GM12878 (cell line): Measurements from ENCODE around the gene KIAA2012. TPM values are rescaled to one million over a fixed set of nuclear protein-coding genes. Genes with fewer than 3 reads are reported as not detected.
A peak's percentile ranks its signal among the peaks of the same experiment; 100 is the strongest.

ENCODE experiments used
- ASH2L ChIP-seq: fragments of 300-600, 200-600 bp; sonication (generic); IDR thresholded peaks from 2 replicates; pipeline ENCODE4 v1.6.1; 2017; ENCODE audit warnings: low read depth, mild to moderate bottlenecking, borderline replicate concordance
- BACH1 ChIP-seq: fragments of 450-650 bp; IDR thresholded peaks from 2 replicates; pipeline ENCODE4 v1.6.1; 2017; ENCODE audit warnings: mild to moderate bottlenecking, borderline replicate concordance
- CREM ChIP-seq: IDR thresholded peaks from 2 replicates; pipeline ENCODE4 v1.6.1; 2014; ENCODE audit warnings: antibody characterized with exemption, low read depth
- DPF2 ChIP-seq: fragments of 450-650 bp; IDR thresholded peaks from 2 replicates; pipeline ENCODE4 v1.6.1; 2017; ENCODE audit warnings: mild to moderate bottlenecking
- HDAC6 ChIP-seq: fragments of 200-600 bp; sonication (generic); IDR thresholded peaks from one replicate; pipeline ENCODE4 v1.8.0; 2017; ENCODE audit warnings: antibody characterized with exemption; ENCODE audit not compliant: unreplicated experiment
- IKZF1 ChIP-seq: fragments of 450-650 bp; conservative IDR thresholded peaks from 2 replicates; pipeline ENCODE4 v1.6.1; 2017; ENCODE audit warnings: antibody characterized with exemption, mild to moderate bottlenecking
- KAT2A ChIP-seq: conservative IDR thresholded peaks from 2 replicates; pipeline ENCODE4 v1.6.1; 2011; ENCODE audit warnings: low read depth, low read length; ENCODE audit not compliant: control insufficient read depth
- NBN ChIP-seq: fragments of 450-650 bp; IDR thresholded peaks from 2 replicates; pipeline ENCODE4 v1.6.1; 2016
- NFIC ChIP-seq: IDR thresholded peaks from 2 replicates; pipeline ENCODE4 v1.6.1; 2012; ENCODE audit warnings: low read depth, mild to moderate bottlenecking, inconsistent platforms, low read length, moderate library complexity
- NFXL1 ChIP-seq: fragments of 450-650 bp; IDR thresholded peaks from 2 replicates; pipeline ENCODE4 v1.6.1; 2017; ENCODE audit warnings: antibody characterized with exemption, mild to moderate bottlenecking, borderline replicate concordance
- PAX8 ChIP-seq: fragments of 450-650 bp; IDR thresholded peaks from 2 replicates; pipeline ENCODE4 v1.6.1; 2017; ENCODE audit warnings: mild to moderate bottlenecking, moderate library complexity
- SIN3A ChIP-seq: IDR thresholded peaks from 2 replicates; pipeline ENCODE4 v1.6.1; 2012; ENCODE audit warnings: low read depth, low read length, improper control_type of control experiment
- SPI1 ChIP-seq: IDR thresholded peaks from 2 replicates; pipeline ENCODE4 v1.6.1; 2011; ENCODE audit warnings: low read depth, mild to moderate bottlenecking, low read length, moderate library complexity, borderline replicate concordance; ENCODE audit not compliant: insufficient read depth
- SUPT20H ChIP-seq: IDR thresholded peaks from 2 replicates; pipeline ENCODE4 v1.6.1; 2011; ENCODE audit warnings: low read depth, mild to moderate bottlenecking, low read length, moderate library complexity, borderline replicate concordance; ENCODE audit not compliant: control insufficient read depth
- TAF1 ChIP-seq: IDR thresholded peaks from 2 replicates; pipeline ENCODE4 v1.6.1; 2011; ENCODE audit warnings: mild to moderate bottlenecking, low read depth, low read length, borderline replicate concordance
- USF2 ChIP-seq: IDR thresholded peaks from 2 replicates; pipeline ENCODE4 v1.6.1; 2011; ENCODE audit warnings: low read depth, low read length, improper control_type of control experiment, borderline replicate concordance
- ZNF207 ChIP-seq: fragments of 450-650 bp; IDR thresholded peaks from 2 replicates; pipeline ENCODE4 v1.6.1; 2014; ENCODE audit warnings: antibody characterized with exemption, mild to moderate bottlenecking, borderline replicate concordance
- ZNF622 ChIP-seq: fragments of 450-650 bp; IDR thresholded peaks from 2 replicates; pipeline ENCODE4 v1.6.1; 2017; ENCODE audit warnings: mild to moderate bottlenecking, inconsistent platforms
- polyA plus RNA-seq, 11 experiments: library from polyadenylated mRNA; depleted of rRNA in 4 of 11; unstranded in 6 of 11; stranded (reverse) in 5 of 11; fragments of >200 nt; fragmentation: Nextera tagmentation in 4 of 11; fragmentation: Illumina TruSeq in 1 of 11; extraction: Ambion mirVana in 4 of 11; extraction: Trizol in 1 of 11; gene quantifications; 1 replicate in 1 of 11; 2 replicates in 10 of 11; pipeline versions ENCODE4 v1.2.1 to v1.2.3, GENCODE V29; 2011 to 2016; ENCODE audit warnings: inconsistent platforms in 2 of 11, missing spikeins in 2 of 11, low read depth in 1 of 11
- total RNA-seq, 4 experiments: library from RNA; depleted of rRNA in 3 of 4; stranded (reverse); fragments of >200 nt in 3 of 4; fragmentation: Illumina TruSeq in 1 of 4; extraction: Trizol in 1 of 4; gene quantifications; 2 replicates each; pipeline versions ENCODE4 v1.2.1 to v1.2.3, GENCODE V29; 2013 to 2021
- TF ChIP-seq, protein P1 (sequence below): fragments of 150-350 bp; IDR thresholded peaks from 2 replicates; pipeline ENCODE4 v1.6.1; 2016; ENCODE audit warnings: low read depth, low read length
- TF ChIP-seq, protein P2 (sequence below): IDR thresholded peaks from 2 replicates; pipeline ENCODE4 v1.6.1; 2011; ENCODE audit warnings: low read depth, mild to moderate bottlenecking, low read length, moderate library complexity, borderline replicate concordance; ENCODE audit errors: extremely low read depth
- TF ChIP-seq, protein P3 (sequence below): fragments of 450-650 bp; IDR thresholded peaks from 2 replicates; pipeline ENCODE4 v1.6.1; 2017; ENCODE audit warnings: mild to moderate bottlenecking, low read depth, inconsistent platforms; ENCODE audit not compliant: poor library complexity, severe bottlenecking

The KIAA2012 gene
- total and polyA plus RNA-seq, 10 of the 15 experiments (the other 5 are each of a cell fraction or from before 2014, with no cell fraction given) = 0.03 TPM; not detected in 9

GRCh38 chr2:202033317-202034248 is 39.5 kb upstream of the KIAA2012 start, which contains the start of gene FZD7 (continued):
- TF ChIP-seq, protein P1, sequence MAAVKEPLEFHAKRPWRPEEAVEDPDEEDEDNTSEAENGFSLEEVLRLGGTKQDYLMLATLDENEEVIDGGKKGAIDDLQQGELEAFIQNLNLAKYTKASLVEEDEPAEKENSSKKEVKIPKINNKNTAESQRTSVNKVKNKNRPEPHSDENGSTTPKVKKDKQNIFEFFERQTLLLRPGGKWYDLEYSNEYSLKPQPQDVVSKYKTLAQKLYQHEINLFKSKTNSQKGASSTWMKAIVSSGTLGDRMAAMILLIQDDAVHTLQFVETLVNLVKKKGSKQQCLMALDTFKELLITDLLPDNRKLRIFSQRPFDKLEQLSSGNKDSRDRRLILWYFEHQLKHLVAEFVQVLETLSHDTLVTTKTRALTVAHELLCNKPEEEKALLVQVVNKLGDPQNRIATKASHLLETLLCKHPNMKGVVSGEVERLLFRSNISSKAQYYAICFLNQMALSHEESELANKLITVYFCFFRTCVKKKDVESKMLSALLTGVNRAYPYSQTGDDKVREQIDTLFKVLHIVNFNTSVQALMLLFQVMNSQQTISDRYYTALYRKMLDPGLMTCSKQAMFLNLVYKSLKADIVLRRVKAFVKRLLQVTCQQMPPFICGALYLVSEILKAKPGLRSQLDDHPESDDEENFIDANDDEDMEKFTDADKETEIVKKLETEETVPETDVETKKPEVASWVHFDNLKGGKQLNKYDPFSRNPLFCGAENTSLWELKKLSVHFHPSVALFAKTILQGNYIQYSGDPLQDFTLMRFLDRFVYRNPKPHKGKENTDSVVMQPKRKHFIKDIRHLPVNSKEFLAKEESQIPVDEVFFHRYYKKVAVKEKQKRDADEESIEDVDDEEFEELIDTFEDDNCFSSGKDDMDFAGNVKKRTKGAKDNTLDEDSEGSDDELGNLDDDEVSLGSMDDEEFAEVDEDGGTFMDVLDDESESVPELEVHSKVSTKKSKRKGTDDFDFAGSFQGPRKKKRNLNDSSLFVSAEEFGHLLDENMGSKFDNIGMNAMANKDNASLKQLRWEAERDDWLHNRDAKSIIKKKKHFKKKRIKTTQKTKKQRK = no peak
- no peak for TF ChIP-seq KAT2A
- no peak for TF ChIP-seq PAX8
- TF ChIP-seq ZNF622 = no peak
- 0 out of 2 replicates have a peak, but pooled peaks have one; percentile 21 for TF ChIP-seq SIN3A
- no peak; the same call in 1 of the 2 replicates for TF ChIP-seq DPF2
- TF ChIP-seq, protein P2, sequence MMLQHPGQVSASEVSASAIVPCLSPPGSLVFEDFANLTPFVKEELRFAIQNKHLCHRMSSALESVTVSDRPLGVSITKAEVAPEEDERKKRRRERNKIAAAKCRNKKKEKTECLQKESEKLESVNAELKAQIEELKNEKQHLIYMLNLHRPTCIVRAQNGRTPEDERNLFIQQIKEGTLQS = no peak
- TF ChIP-seq HDAC6 = no peak
- TF ChIP-seq CREM = no peak
- TF ChIP-seq, protein P3, sequence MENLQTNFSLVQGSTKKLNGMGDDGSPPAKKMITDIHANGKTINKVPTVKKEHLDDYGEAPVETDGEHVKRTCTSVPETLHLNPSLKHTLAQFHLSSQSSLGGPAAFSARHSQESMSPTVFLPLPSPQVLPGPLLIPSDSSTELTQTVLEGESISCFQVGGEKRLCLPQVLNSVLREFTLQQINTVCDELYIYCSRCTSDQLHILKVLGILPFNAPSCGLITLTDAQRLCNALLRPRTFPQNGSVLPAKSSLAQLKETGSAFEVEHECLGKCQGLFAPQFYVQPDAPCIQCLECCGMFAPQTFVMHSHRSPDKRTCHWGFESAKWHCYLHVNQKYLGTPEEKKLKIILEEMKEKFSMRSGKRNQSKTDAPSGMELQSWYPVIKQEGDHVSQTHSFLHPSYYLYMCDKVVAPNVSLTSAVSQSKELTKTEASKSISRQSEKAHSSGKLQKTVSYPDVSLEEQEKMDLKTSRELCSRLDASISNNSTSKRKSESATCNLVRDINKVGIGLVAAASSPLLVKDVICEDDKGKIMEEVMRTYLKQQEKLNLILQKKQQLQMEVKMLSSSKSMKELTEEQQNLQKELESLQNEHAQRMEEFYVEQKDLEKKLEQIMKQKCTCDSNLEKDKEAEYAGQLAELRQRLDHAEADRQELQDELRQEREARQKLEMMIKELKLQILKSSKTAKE = no peak
- TF ChIP-seq SPI1 = no peak
- TF ChIP-seq NFXL1 = no peak
- TF ChIP-seq ZNF207 = no peak
- TF ChIP-seq NFIC = no peak
- no peak for TF ChIP-seq ASH2L
- TF ChIP-seq TAF1 = 0 out of 2 replicates have a peak, but pooled peaks have one; percentile 8
- peak; percentile 47; the same call in 1 of the 2 replicates for TF ChIP-seq BACH1
- TF ChIP-seq NBN = no peak; the same call in 1 of the 2 replicates
- TF ChIP-seq IKZF1 = peak; percentile 77
- no peak for TF ChIP-seq USF2
- TF ChIP-seq SUPT20H = no peak
